ENCODE results near the gene MAN1C1.

GRCh38 chr1:25614501-25615171 lies 2.0 kb upstream of the MAN1C1 start:
- TF ChIP-seq CTCF (IDR thresholded peaks at IDR 0.05), result no peak
- TF ChIP-seq POLR2A (IDR thresholded peaks at IDR 0.05), result no peak
